HAP-1 (cell line): ENCODE measurements around the gene ABCC3.

Experiments used
- DNase-seq, 2 experiments: peaks; one replicate each; pipeline ENCODE4 v3.0.0-alpha.2; 2016 to 2020; ENCODE audit warnings: low spot score in 2 of 2
- H3K27me3 ChIP-seq: fragments of 250-450 bp; sonication (Bioruptor Pico); 2 replicates; pipeline ENCODE4 v1.5.1; 2020; ENCODE audit warnings: low read depth, mild to moderate bottlenecking, moderate library complexity
- H3K36me3 ChIP-seq: fragments of 250-450 bp; sonication (Bioruptor Pico); replicated peaks from 2 replicates; pipeline ENCODE4 v1.5.1; 2020; ENCODE audit warnings: mild to moderate bottlenecking
- H3K4me1 ChIP-seq: fragments of 250-450 bp; sonication (Bioruptor Pico); 2 replicates; pipeline ENCODE4 v1.5.1; 2020; ENCODE audit warnings: mild to moderate bottlenecking
- H3K4me3 ChIP-seq: fragments of 250-450 bp; sonication (Bioruptor Pico); 2 replicates; pipeline ENCODE4 v1.5.1; 2020; ENCODE audit warnings: mild to moderate bottlenecking, moderate library complexity
- H3K9me3 ChIP-seq: fragments of 250-450 bp; sonication (Bioruptor Pico); 2 replicates; pipeline ENCODE4 v1.5.1; 2020; ENCODE audit warnings: mild to moderate bottlenecking, moderate library complexity
- in situ Hi-C: fragments of 300-500 bp; cut with MboI; formaldehyde crosslinking; loops from 3 replicates; pipeline ENCODE4 v1.14.3; 2020; ENCODE audit warnings: low sequenced_read_pairs, inconsistent platforms, mixed read lengths

The ABCC3 gene

GRCh38 chr17:50638606-50638965 lies 3.9 kb downstream of the ABCC3 start:
- Histone ChIP-seq H3K36me3 (no peaks in the 10 kb centered on the region), H3K9me3 (no peaks in the 10 kb centered on the region), H3K4me1 (no peaks in the 10 kb centered on the region), H3K27me3 (peaks cover 21% of the 10 kb centered on the region), H3K4me3 (no peak overlapping the region)
- DNase-seq = no peak
- in situ Hi-C loops = no loop called here

GRCh38 chr17:50638966-50639713 lies 4.5 kb downstream of the ABCC3 start:
- Histone ChIP-seq H3K9me3 (no peaks in the 10 kb centered on the region), H3K27me3 (peaks cover 15% of the 10 kb centered on the region), H3K4me1 (no peaks in the 10 kb centered on the region), H3K36me3 (no peaks in the 10 kb centered on the region), H3K4me3 (no peak overlapping the region)
- in situ Hi-C loops = no loop called here
- DNase-seq = no peak

GRCh38 chr17:50640686-50641351 lies 6.1 kb downstream of the ABCC3 start:
- no peak for DNase-seq
- H3K36me3 ChIP-seq = no peaks in the 10 kb centered on the region
- in situ Hi-C loops = no loop called here
- H3K9me3 ChIP-seq = no peaks in the 10 kb centered on the region
- no peak overlapping the region for H3K4me3 ChIP-seq
- no peaks in the 10 kb centered on the region; the same call in 1 of the 2 replicates for H3K27me3 ChIP-seq
- no peaks in the 10 kb centered on the region for H3K4me1 ChIP-seq

GRCh38 chr17:50641357-50641756 lies 6.7 kb downstream of the ABCC3 start:
- in situ Hi-C loops = no loop called here

GRCh38 chr17:50642071-50642721 lies 7.5 kb downstream of the ABCC3 start:
- no peak for DNase-seq
- in situ Hi-C loops = no loop called here
- Histone ChIP-seq H3K9me3 (no peaks in the 10 kb centered on the region), H3K4me3 (no peak overlapping the region), H3K36me3 (no peaks in the 10 kb centered on the region), H3K27me3 (no peaks in the 10 kb centered on the region), H3K4me1 (no peaks in the 10 kb centered on the region)

More at GRCh38 chr17:50641357-50641756, 6.7 kb downstream of the ABCC3 start:
- no peak for DNase-seq
- Histone ChIP-seq H3K4me3 (no peak overlapping the region), H3K9me3 (no peaks in the 10 kb centered on the region), H3K36me3 (no peaks in the 10 kb centered on the region), H3K27me3 (no peaks in the 10 kb centered on the region; the same call in 1 of the 2 replicates), H3K4me1 (no peaks in the 10 kb centered on the region)

GRCh38 chr17:50642722-50643656 lies 8.3 kb downstream of the ABCC3 start:
- Histone ChIP-seq H3K27me3 (no peaks in the 10 kb centered on the region), H3K36me3 (no peaks in the 10 kb centered on the region), H3K4me3 (no peak overlapping the region), H3K9me3 (no peaks in the 10 kb centered on the region), H3K4me1 (no peaks in the 10 kb centered on the region)
- DNase-seq = no peak
- in situ Hi-C loops = no loop called here

GRCh38 chr17:50645748-50646682 lies 11.3 kb downstream of the ABCC3 start:
- DNase-seq = no peak
- in situ Hi-C loops = no loop called here
- Histone ChIP-seq H3K4me1 (no peaks in the 10 kb centered on the region), H3K9me3 (no peaks in the 10 kb centered on the region), H3K4me3 (no peak overlapping the region), H3K36me3 (no peaks in the 10 kb centered on the region), H3K27me3 (no peaks in the 10 kb centered on the region)

- DNase-seq = no peak
- in situ Hi-C loops = no loop called here
- Histone ChIP-seq H3K9me3 (no peaks in the 10 kb centered on the region), H3K27me3 (no peaks in the 10 kb centered on the region), H3K4me3 (no peak overlapping the region), H3K36me3 (no peaks in the 10 kb centered on the region), H3K4me1 (no peaks in the 10 kb centered on the region)
Measured at GRCh38 chr17:50647187-50647586, 12.5 kb downstream of the ABCC3 start.

GRCh38 chr17:50649042-50649908 lies 14.6 kb downstream of the ABCC3 start:
- Histone ChIP-seq H3K9me3 (no peaks in the 10 kb centered on the region), H3K27me3 (no peaks in the 10 kb centered on the region), H3K36me3 (no peaks in the 10 kb centered on the region), H3K4me1 (no peaks in the 10 kb centered on the region), H3K4me3 (no peak overlapping the region)
- peak in 1 of 2 experiments; percentile 37 for DNase-seq
- in situ Hi-C loops = no loop called here

GRCh38 chr17:50651661-50652060 lies 17.0 kb downstream of the ABCC3 start:
- no peaks in the 10 kb centered on the region for H3K4me1 ChIP-seq
- in situ Hi-C loops = no loop called here
- no peak overlapping the region for H3K4me3 ChIP-seq
- H3K36me3 ChIP-seq = no peaks in the 10 kb centered on the region
- H3K9me3 ChIP-seq = no peaks in the 10 kb centered on the region
- no peak for DNase-seq
- H3K27me3 ChIP-seq = no peaks in the 10 kb centered on the region

- DNase-seq = no peak
- H3K4me1 ChIP-seq = no peaks in the 10 kb centered on the region
- in situ Hi-C loops = no loop called here
Measured at GRCh38 chr17:50653738-50654137, 19.1 kb downstream of the ABCC3 start.

GRCh38 chr17:50656509-50656908 lies 21.8 kb downstream of the ABCC3 start:
- no peak for DNase-seq
- no peaks in the 10 kb centered on the region for H3K36me3 ChIP-seq
- in situ Hi-C loops = no loop called here
- H3K9me3 ChIP-seq = no peaks in the 10 kb centered on the region
- H3K27me3 ChIP-seq = no peaks in the 10 kb centered on the region
- no peak overlapping the region for H3K4me3 ChIP-seq
- peaks cover 2% of the 10 kb centered on the region for H3K4me1 ChIP-seq

More at GRCh38 chr17:50653738-50654137, 19.1 kb downstream of the ABCC3 start:
- H3K36me3 ChIP-seq = no peaks in the 10 kb centered on the region
- no peak overlapping the region for H3K4me3 ChIP-seq
- no peaks in the 10 kb centered on the region for H3K27me3 ChIP-seq
- no peaks in the 10 kb centered on the region for H3K9me3 ChIP-seq
